Mesenteric fat pad (tissue), 1 donor: ENCODE data around the gene VOPP1. TPM values are rescaled to one million over a fixed set of nuclear protein-coding genes. Genes with fewer than 3 reads are reported as not detected.
"Not testable (repeated sequence)": the region's sequence is repeated elsewhere in the genome, so short reads cannot be mapped to it uniquely, and the experiment has no call there.

Source experiments
- DNase-seq: peaks from one replicate; pipeline ENCODE4 v3.0.0-alpha.2; 2020; ENCODE audit warnings: low spot score
- total RNA-seq: library from RNA; stranded (reverse); fragmentation: NEBNext Ultra II Directional; extraction: Animal tissue kit (Norgen Biotek cat#: 25700); gene quantifications from one replicate; pipeline ENCODE4 v1.2.1, GENCODE V29; 2021
- donor health status: DM: yes; HTN: yes; CAD: no.

Gene VOPP1
- total RNA-seq, 1 donor from 2014 or later, result 69.5 TPM

GRCh38 chr7:55514546-55515265 lies 57.6 kb downstream of the VOPP1 start:
- no peak for DNase-seq

GRCh38 chr7:55513868-55514267 lies 58.4 kb downstream of the VOPP1 start:
- DNase-seq, result no peak

GRCh38 chr7:55512635-55513191 lies 59.6 kb downstream of the VOPP1 start:
- no peak for DNase-seq

GRCh38 chr7:55510621-55511020 lies 61.7 kb downstream of the VOPP1 start:
- DNase-seq, result no peak

GRCh38 chr7:55510206-55510605 lies 62.1 kb downstream of the VOPP1 start:
- not testable (repeated sequence) for DNase-seq

- no peak for DNase-seq
Observed at GRCh38 chr7:55509322-55509721, 63.0 kb downstream of the VOPP1 start.

- DNase-seq, result no peak
Observed at GRCh38 chr7:55508221-55509011, 63.9 kb downstream of the VOPP1 start.

- DNase-seq, result no peak
Observed at GRCh38 chr7:55507743-55508142, 64.6 kb downstream of the VOPP1 start.

GRCh38 chr7:55504967-55505658 lies 67.2 kb downstream of the VOPP1 start:
- no peak for DNase-seq

GRCh38 chr7:55504093-55504859 lies 68.0 kb downstream of the VOPP1 start:
- no peak for DNase-seq

GRCh38 chr7:55502858-55503440 lies 69.4 kb downstream of the VOPP1 start:
- DNase-seq, result no peak

GRCh38 chr7:55502124-55502857 lies 70.0 kb downstream of the VOPP1 start:
- DNase-seq, result no peak

- no peak for DNase-seq
Observed at GRCh38 chr7:55501611-55502010, 70.7 kb downstream of the VOPP1 start.

GRCh38 chr7:55500117-55500756 lies 72.1 kb downstream of the VOPP1 start:
- DNase-seq, result no peak

- no peak for DNase-seq
Observed at GRCh38 chr7:55499591-55499990, 72.7 kb downstream of the VOPP1 start.

- DNase-seq, result no peak
Observed at GRCh38 chr7:55498770-55499169, 73.5 kb downstream of the VOPP1 start.

GRCh38 chr7:55498142-55498541 lies 74.2 kb downstream of the VOPP1 start:
- DNase-seq, result no peak

- DNase-seq, result no peak
Observed at GRCh38 chr7:55497521-55497920, 74.8 kb downstream of the VOPP1 start.

GRCh38 chr7:55496906-55497305 lies 75.4 kb downstream of the VOPP1 start:
- no peak for DNase-seq
